Hindlimb muscle (tissue), 1 donor: ENCODE results near the gene CACTIN. TPM values are rescaled to one million over a fixed set of nuclear protein-coding genes. Genes with fewer than 3 reads are reported as not detected.

Source experiments
- DNase-seq: peaks from one replicate; pipeline ENCODE4 v3.0.0-alpha.2; 2013
- polyA plus RNA-seq: library from polyadenylated mRNA; unstranded; fragments of 120-200 nt; gene quantifications from one replicate; pipeline ENCODE4 v1.2.1, GENCODE V29; 2013; ENCODE audit not compliant: insufficient read length

CACTIN gene
- polyA plus RNA-seq, 1 donor, result 25.3 TPM

GRCh38 chr19:3623716-3624115, 2.9 kb downstream of the CACTIN start:
- DNase-seq, result no peak

- DNase-seq, result no peak
Observed at GRCh38 chr19:3622224-3622623, 4.4 kb downstream of the CACTIN start.

GRCh38 chr19:3621689-3622088, 4.9 kb downstream of the CACTIN start:
- no peak for DNase-seq

GRCh38 chr19:3620817-3621547, 5.6 kb downstream of the CACTIN start:
- DNase-seq, result no peak

- no peak for DNase-seq
Observed at GRCh38 chr19:3620145-3620816, 6.3 kb downstream of the CACTIN start.

- no peak for DNase-seq
Observed at GRCh38 chr19:3619631-3620012, 7.0 kb downstream of the CACTIN start.

- no peak for DNase-seq
Observed at GRCh38 chr19:3618811-3619630, 7.6 kb downstream of the CACTIN start.

GRCh38 chr19:3618144-3618810, 8.3 kb downstream of the CACTIN start:
- DNase-seq, result peak; percentile 67

- DNase-seq, result no peak
Observed at GRCh38 chr19:3617463-3617862, 9.1 kb downstream of the CACTIN start.

GRCh38 chr19:3615524-3616135, 11.0 kb downstream of the CACTIN start:
- no peak for DNase-seq

GRCh38 chr19:3614858-3615505, 11.6 kb downstream of the CACTIN start:
- DNase-seq, result no peak

- no peak for DNase-seq
Observed at GRCh38 chr19:3613818-3614661, 12.6 kb downstream of the CACTIN start.

GRCh38 chr19:3612901-3613741, 13.5 kb downstream of the CACTIN start:
- DNase-seq, result no peak

- DNase-seq, result no peak
Observed at GRCh38 chr19:3612330-3612729, 14.3 kb downstream of the CACTIN start.

GRCh38 chr19:3611841-3612240, 14.7 kb downstream of the CACTIN start:
- no peak for DNase-seq

- DNase-seq, result no peak
Observed at GRCh38 chr19:3610745-3611717, 15.6 kb downstream of the CACTIN start.

GRCh38 chr19:3609779-3610719, 16.5 kb downstream of the CACTIN start:
- DNase-seq, result no peak
